Ishikawa (cell line): ENCODE results near the gene HNRNPLL.

Experiments
- CEBPB ChIP-seq: IDR thresholded peaks from 2 replicates; pipeline ENCODE4 v1.6.1; 2012
- EP300 ChIP-seq: IDR thresholded peaks from 2 replicates; pipeline ENCODE4 v1.6.1; 2012; ENCODE audit warnings: borderline replicate concordance
- FOXM1 ChIP-seq: IDR thresholded peaks from 2 replicates; pipeline ENCODE4 v1.6.1; 2012; ENCODE audit warnings: low read depth, borderline replicate concordance
- RAD21 ChIP-seq: IDR thresholded peaks from 2 replicates; pipeline ENCODE4 v1.6.1; 2012; ENCODE audit warnings: low read depth
- TAF1 ChIP-seq: IDR thresholded peaks from 2 replicates; pipeline ENCODE4 v1.6.1; 2012; ENCODE audit warnings: low read depth, mild to moderate bottlenecking
- ZBTB7A ChIP-seq: IDR thresholded peaks from 2 replicates; pipeline ENCODE4 v1.6.1; 2012; ENCODE audit warnings: low read depth

GRCh38 chr2:38528008-38528442, 74.7 kb downstream of the HNRNPLL start:
- no peak for TF ChIP-seq EP300
- TF ChIP-seq TAF1: no peak
- TF ChIP-seq RAD21: peak; percentile 31; the same call in 1 of the 2 replicates
- peak; percentile 59; the same call in 1 of the 2 replicates for TF ChIP-seq ZBTB7A
- TF ChIP-seq FOXM1: no peak
- no peak for TF ChIP-seq CEBPB
